ENCODE data around the gene VWC2. TPM values are rescaled to one million over a fixed set of nuclear protein-coding genes. Genes with fewer than 3 reads are reported as not detected.

VWC2 gene
- total and polyA plus RNA-seq, 10 of the 15 experiments (the other 5 are each of a cell fraction or from before 2014, with no cell fraction given) = 0.01 to 0.06 (median 0.03) TPM; not detected in 7

DNA sequence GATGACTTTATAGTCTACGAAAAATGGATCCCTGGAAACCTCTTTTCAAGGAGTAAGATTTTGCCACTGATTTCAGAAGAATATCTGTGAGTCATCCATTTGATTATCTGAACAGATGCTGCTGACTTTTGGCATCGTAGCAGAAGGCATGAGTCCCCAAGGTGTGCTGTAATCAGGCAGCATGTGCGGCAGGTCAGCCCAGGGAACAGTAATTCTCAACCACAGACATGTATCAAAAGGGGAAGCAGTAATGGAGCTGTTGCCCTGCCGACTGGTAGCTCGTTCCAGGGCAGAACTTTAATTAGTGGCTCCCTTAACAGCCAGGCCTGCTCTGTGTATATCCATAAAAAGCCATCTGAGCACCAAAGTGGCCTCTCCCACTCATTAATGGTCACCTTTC is 5.7 kb upstream of the VWC2 start (continued):
- TF ChIP-seq EP300 (IDR thresholded peaks at IDR 0.05; ENCODE audit: borderline replicate concordance in 1 of 2, control insufficient read depth in 1 of 2, low read depth in 2 of 2, low read length in 2 of 2) (no peak), ZNF622 (IDR thresholded peaks at IDR 0.05) (no peak), TCF12 (IDR thresholded peaks at IDR 0.05; ENCODE audit: low read depth, low read length) (no peak), CHD4 (IDR thresholded peaks at IDR 0.05) (no peak), NRF1 (conservative IDR thresholded peaks at IDR 0.05; ENCODE audit: low read depth, low read length) (no peak), MXI1 (IDR thresholded peaks at IDR 0.05; ENCODE audit: low read depth, low read length) (no peak), BCL11A (IDR thresholded peaks at IDR 0.05; ENCODE audit: low read depth, low read length) (peak; percentile 19; the same call in 1 of the 2 replicates), RUNX3 (IDR thresholded peaks at IDR 0.05; ENCODE audit: low read length) (peak; percentile 57; the same call in 1 of the 2 replicates), HDGF (IDR thresholded peaks at IDR 0.05) (no peak), YY1 (IDR thresholded peaks at IDR 0.05; ENCODE audit: low read depth, low read length) (no peak)

DNA sequence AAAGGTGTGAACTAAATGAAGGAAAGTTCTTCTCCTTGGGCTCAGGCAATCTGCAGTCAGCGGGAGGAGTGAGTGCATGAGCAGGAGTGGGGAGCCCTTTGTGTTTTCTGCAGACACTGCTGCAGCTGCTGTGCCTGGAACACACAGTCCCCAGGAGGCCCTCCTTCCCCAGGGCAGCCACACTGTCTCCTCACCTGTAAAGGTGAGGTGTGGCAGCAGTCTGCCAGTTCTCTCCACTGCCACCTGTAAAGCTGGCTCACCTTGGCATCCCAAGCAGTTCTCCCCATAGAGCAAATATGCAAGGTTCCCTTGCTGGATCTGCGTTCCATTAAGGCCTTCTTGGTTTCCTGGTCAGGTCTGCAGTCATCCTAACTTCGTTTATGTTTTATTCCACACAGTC is 5.2 kb upstream of the VWC2 start:
- intact Hi-C loops (cut with micrococcal nuclease; ENCODE audit: unreplicated experiment) (no loop called here), in situ Hi-C loops (cut with MboI) (loop anchor here (25.0 kb wide), 1 partner anchor 1831 kb away; the partner anchor contains the start of gene PKD1L1)
- ChIA-PET POLR2A (no interaction called here), RAD21 (ENCODE audit: unreplicated experiment) (no interaction called here), CTCF (no interaction called here), SMC1A (ENCODE audit: uncharacterized antibody, unreplicated experiment) (interaction anchor here (0.8 to 1.7 kb wide), 2 partner anchors 9 to 10 kb away, joined by 3 to 6 read pairs; no protein-coding TSS in a partner anchor)
- H2AFZ ChIP-seq (ENCODE audit: control insufficient read depth, low read depth, low read length) = no peak overlapping the region
- 83% methylated on average over 3 of the region's 3 CpGs for WGBS (ENCODE audit: insufficient coverage, insufficient replicate concordance, low lambda C conversion rate, missing lambda C conversion rate)
- H3K27ac ChIP-seq (ENCODE audit: control insufficient read depth, insufficient read depth) = no peak overlapping the region
- no peaks in the 10 kb centered on the region; the same call in 2 of the 3 replicates for H3K9me3 ChIP-seq (replicated peaks; ENCODE audit: control insufficient read depth, insufficient read depth, low read length)
- ATAC-seq = no peak
- no peak overlapping the region for H3K4me3 ChIP-seq
- H3K79me2 ChIP-seq (ENCODE audit: control insufficient read depth, insufficient read depth, low read length) = no peaks in the 10 kb centered on the region
- H3K9ac ChIP-seq (ENCODE audit: control insufficient read depth, insufficient read depth, low read length) = no peak overlapping the region
- H3K4me1 ChIP-seq (ENCODE audit: control insufficient read depth, insufficient read depth, low read length) = peaks cover 46% of the 10 kb centered on the region
- H3K36me3 ChIP-seq (ENCODE audit: control insufficient read depth in 2 of 2, insufficient read depth in 2 of 2, low read length in 1 of 2) = no peaks in the 10 kb centered on the region
- H4K20me1 ChIP-seq (ENCODE audit: control insufficient read depth, insufficient read depth) = no peaks in the 10 kb centered on the region
- FAIRE-seq = no peak
- H3K4me2 ChIP-seq (ENCODE audit: control insufficient read depth, insufficient read depth) = peak overlapping the region; percentile 11; the same call in 1 of the 2 replicates
- TF ChIP-seq RBBP5 (conservative IDR thresholded peaks at IDR 0.05) (no peak), RUNX3 (IDR thresholded peaks at IDR 0.05; ENCODE audit: low read length) (no peak), LARP7 (IDR thresholded peaks at IDR 0.05) (no peak), ASH2L (IDR thresholded peaks at IDR 0.05; ENCODE audit: borderline replicate concordance, low read depth) (no peak), CREB1 (IDR thresholded peaks at IDR 0.05; ENCODE audit: low read depth) (no peak)
- H3K27me3 ChIP-seq (replicated peaks in 1 of 2; ENCODE audit: control insufficient read depth in 2 of 2, insufficient read depth in 2 of 2, low read length in 1 of 2) = peaks cover 0 to 10% of the 10 kb centered on the region in 2 experiments; a peak in 2 of 4 replicates
- no TSS peak for BruUV-seq (replicated peaks)
- no peak for DNase-seq (ENCODE audit: low read depth, low spot score)
